Cortex of kidney (tissue), 1 donor: ENCODE data around the gene LMBR1L.

Experiments
- DNase-seq: peaks from one replicate; lab custom pipeline; 2025; lab: John Stamatoyannopoulos, UW

LMBR1L gene

DNA sequence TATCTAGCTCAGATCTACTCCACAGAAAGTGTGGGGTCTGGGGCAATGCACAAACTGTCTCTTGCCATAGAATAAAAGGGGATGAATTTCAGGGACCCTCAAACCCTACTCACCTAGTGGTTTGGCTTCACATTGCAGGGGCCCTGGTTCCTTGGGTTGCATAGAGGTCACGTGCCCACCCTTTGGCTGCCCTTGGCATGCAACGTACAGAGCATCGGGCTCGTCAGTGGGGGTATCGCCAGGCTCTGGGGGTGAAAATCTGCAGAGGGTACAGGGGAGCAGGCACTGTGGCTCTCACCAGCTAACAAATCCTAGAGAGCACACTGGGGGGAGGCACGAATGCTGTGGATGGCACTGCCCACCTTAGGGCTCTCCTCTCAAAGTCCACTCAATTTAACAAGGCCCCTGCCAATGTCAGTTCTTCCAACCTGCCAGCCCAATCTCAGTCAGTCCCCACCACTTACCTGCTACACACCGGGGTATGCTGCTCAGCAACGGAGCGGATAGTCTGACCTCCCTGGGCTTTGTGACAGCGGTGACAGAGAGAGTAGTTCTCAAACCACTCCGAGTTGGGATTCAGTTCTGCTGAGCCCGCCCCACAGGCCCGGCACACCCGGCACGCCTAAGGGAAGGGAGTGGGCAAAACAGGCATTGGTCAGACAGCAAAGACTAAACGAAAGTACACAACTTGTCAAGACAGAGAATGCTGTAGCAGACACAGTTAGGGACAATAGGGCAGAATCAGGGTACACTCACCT is 58.0 kb downstream of the LMBR1L start:
- no peak for DNase-seq

DNA sequence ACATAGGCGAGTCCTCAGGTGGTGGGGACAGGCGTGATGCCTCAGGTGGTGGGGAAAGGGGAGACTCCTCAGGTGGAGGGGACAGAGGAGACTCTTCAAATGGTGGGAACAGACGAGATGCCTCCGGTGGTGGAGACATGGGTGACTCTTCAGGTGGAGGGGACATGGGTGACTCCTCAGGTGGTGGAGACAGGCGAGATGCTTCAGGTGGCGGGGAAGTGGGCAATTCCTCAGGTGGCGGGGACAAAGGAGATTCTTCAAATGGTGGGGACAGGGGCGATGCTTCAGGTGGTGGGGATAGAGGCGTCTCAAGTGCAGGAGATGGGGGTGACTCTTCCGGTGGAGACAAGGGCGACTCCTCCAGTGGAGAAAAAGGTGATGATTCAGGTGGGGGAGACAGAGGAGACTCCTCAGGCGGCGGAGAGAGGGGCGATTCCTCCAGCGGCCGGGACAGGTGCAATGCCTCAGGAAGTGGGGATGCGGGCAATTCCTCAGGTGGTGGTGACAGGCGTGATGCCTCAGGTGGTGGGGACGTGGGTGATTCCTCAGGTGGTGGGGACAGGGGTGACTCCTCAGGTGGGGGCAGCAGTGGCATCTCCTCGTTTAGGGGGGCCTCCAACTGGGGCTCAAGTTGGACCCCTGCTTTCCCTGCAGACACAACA is 58.7 kb downstream of the LMBR1L start:
- DNase-seq, result no peak

DNA sequence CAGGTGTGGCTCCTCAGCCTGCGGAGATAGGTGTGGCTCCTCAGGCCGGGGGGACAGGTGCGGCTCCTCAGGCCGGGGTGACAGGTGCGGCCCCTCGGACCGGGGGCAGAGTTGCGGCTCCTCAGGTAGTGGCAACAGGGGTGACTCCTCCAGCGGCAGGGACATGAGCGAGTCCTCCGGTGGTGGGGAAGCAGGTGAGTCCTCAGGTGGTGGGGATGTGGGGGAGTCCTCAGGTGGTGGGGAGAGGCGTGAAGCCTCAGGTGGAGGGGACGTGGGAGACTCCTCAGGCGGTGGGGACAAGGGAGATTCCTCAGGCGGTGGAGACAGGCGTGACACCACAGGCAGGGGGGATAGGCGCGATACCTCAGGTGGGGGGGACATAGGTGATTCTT is 59.3 kb downstream of the LMBR1L start:
- no peak for DNase-seq

DNA sequence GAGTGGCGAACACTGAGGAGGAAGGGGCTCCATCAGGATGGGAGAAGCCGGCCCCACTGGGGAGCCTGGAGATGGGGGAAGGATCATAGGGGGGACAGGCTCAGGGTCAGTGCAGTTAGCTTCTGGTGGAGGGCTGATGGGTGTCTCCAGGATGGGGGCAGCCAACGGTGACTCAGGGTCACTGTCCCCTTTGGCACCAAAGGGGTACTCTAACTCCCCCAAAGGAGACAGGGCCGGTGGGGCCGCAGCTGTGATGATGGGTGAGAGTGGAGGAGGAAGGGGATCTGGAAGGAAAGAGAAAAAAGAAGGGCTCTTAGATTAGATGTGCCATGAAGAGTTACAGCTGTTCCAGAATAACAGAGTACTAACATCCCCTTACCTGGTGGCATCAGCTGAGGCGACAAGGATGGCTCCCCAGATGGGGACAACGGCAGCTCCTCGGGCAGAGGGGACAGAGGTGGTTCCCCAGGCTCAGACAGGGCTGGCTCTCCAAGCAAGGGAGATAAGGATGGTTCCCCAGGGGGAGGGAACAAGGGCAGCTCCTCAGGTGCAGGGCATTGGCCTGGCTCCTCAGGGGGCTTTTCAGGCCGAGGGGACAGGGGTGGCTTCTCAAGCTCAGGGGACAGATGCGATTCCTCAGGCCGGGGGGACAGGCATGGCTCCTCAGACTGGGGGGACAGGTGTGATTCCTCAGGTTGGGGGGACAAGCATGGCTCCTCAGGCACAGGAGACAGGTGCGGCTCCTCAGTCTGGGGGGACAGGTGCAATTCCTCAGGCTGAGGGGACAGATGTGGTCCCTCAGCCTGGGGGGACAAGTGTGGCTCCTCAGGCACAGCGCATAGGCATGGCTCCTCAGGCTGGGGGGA is 59.9 kb downstream of the LMBR1L start:
- DNase-seq, result no peak

DNA sequence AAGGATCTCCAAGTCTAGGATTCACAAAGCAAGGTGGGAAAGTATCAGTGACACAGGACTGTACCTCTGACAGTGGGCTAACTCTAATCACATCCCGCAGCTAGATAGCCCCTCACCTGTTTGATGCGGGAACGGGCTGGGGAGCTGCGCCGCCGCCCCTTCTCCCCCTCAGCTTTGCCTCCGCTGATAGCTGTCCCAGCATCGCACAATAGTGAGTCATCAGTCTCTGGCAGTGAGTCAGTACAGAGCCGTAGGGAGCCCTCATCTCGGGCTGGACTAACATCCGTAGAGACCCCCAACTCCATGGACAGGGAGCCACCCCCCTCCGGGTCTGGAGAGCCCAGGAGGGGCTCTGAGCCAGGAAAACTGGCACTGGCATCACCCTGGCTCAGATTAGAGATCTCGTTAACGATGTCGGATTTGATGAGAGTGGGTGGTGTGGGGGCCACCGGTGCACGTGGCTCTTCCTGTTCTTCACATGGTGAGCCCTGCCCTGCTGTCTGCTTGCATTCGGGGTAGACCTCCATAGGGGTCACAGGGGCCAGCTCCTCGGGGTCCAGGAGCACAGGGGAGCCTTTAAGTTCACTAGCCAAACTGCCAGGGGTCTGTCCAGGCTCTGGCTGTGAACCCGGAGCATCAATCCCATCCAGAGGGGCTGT is 61.0 kb downstream of the LMBR1L start:
- DNase-seq, result no peak

DNA sequence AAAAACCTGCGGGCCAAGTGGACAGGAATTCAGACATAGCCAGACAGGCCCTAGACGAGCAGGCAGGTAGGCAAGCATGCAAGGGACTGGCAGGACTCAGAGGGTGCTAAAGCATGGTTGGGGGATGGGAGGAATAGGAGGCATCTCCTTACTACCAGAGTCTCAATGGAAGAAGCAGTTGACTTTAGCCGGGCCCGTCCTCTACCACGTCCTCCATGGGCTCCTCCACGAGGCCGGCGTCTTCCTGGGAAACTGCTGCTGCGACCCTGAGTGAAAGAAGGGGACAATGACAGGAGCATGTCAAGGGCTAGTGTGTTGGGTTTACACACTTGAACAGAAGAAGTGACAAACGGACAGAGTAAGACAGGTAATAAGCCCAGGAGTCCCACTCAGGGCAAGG is 61.7 kb downstream of the LMBR1L start:
- DNase-seq, result no peak
